Measurements from ENCODE around the gene ABCF2. TPM values are rescaled to one million over a fixed set of nuclear protein-coding genes. Genes with fewer than 3 reads are reported as not detected.

ABCF2 gene
- polyA plus RNA-seq, 1 of the 3 experiments (the other 2 are of a cell fraction), result 75.4 TPM

- Histone ChIP-seq H3K4me2 (no peak overlapping the region), H3K27me3 (ENCODE audit: insufficient read depth) (no peaks in the 10 kb centered on the region), H3K79me2 (ENCODE audit: insufficient read depth) (peaks cover 41% of the 10 kb centered on the region), H3K9ac (no peak overlapping the region), H3K4me1 (ENCODE audit: control insufficient read depth in 1 of 2, insufficient read depth in 2 of 2, low read depth in 1 of 2, low read length in 1 of 2) (peaks cover 20 to 23% of the 10 kb centered on the region in 2 experiments), H3F3A (replicated peaks; ENCODE audit: insufficient read depth) (peaks cover 36% of the 10 kb centered on the region), H4K20me1 (ENCODE audit: insufficient read depth) (peaks cover 50% of the 10 kb centered on the region), H3K27ac (ENCODE audit: low read depth in 2 of 2, low read length in 1 of 2) (no peak overlapping the region), H3K9me2 (no peaks in the 10 kb centered on the region), H3K4me3 (ENCODE audit: low read depth in 2 of 2, low read length in 1 of 2) (no peak overlapping the region), H3K36me3 (replicated peaks in 1 of 2; ENCODE audit: control insufficient read depth in 1 of 2, insufficient read depth in 2 of 2, low read length in 1 of 2) (peaks cover 22 to 62% of the 10 kb centered on the region in 2 experiments), H2AFZ (ENCODE audit: low read depth) (no peak overlapping the region), H3K9me3 (no peaks in the 10 kb centered on the region)
- TF ChIP-seq RFX5 (IDR thresholded peaks at IDR 0.05; ENCODE audit: low read length) (no peak), RXRA (IDR thresholded peaks at IDR 0.05; ENCODE audit: borderline replicate concordance, low read depth) (no peak), GATA2 (CRISPR knock-in tag; IDR thresholded peaks at IDR 0.05) (no peak), PBX3 (IDR thresholded peaks at IDR 0.05) (no peak; the same call in 1 of the 2 replicates), CHD2 (IDR thresholded peaks at IDR 0.05; ENCODE audit: low read length, partially characterized antibody) (no peak), YY1 (IDR thresholded peaks at IDR 0.05; ENCODE audit: low read depth) (no peak), TCF12 (IDR thresholded peaks at IDR 0.05) (no peak), JUND (IDR thresholded peaks at IDR 0.05) (no peak)
- CTCF ChIA-PET, result interaction anchor here (0.6 to 4.3 kb wide), 10 partner anchors 9 to 126 kb away, joined by 3 to 74 read pairs (median 3); no protein-coding TSS in a partner anchor
- POLR2A ChIA-PET, result interaction anchor here (3.0 kb wide), 1 partner anchor 9 kb away, joined by 18 read pairs; the partner anchor contains the start of gene CHPF2
- WGBS (ENCODE audit: low lambda C conversion rate), result 95% methylated on average over 9 of the region's 9 CpGs
- no peak for DNase-seq
Observed at GRCh38 chr7:151241755-151242096, 14.7 kb upstream of the ABCF2 start.

- Histone ChIP-seq H4K20me1 (ENCODE audit: insufficient read depth) (peaks cover 56% of the 10 kb centered on the region), H3K9me2 (no peaks in the 10 kb centered on the region), H3K4me3 (ENCODE audit: low read depth in 2 of 2, low read length in 1 of 2) (no peak overlapping the region), H3F3A (replicated peaks; ENCODE audit: insufficient read depth) (peaks cover 37% of the 10 kb centered on the region), H3K4me2 (no peak overlapping the region), H3K4me1 (ENCODE audit: control insufficient read depth in 1 of 2, insufficient read depth in 2 of 2, low read depth in 1 of 2, low read length in 1 of 2) (peaks cover 14 to 22% of the 10 kb centered on the region in 2 experiments), H3K79me2 (ENCODE audit: insufficient read depth) (peaks cover 46% of the 10 kb centered on the region), H3K36me3 (replicated peaks in 1 of 2; ENCODE audit: control insufficient read depth in 1 of 2, insufficient read depth in 2 of 2, low read length in 1 of 2) (peaks cover 28 to 68% of the 10 kb centered on the region in 2 experiments), H3K9me3 (no peaks in the 10 kb centered on the region), H3K27me3 (ENCODE audit: insufficient read depth) (no peaks in the 10 kb centered on the region), H2AFZ (ENCODE audit: low read depth) (no peak overlapping the region), H3K9ac (no peak overlapping the region), H3K27ac (ENCODE audit: low read depth in 2 of 2, low read length in 1 of 2) (0 out of 4 replicates have a peak overlapping the region, but pooled peaks of 1 of the 2 experiments have one; percentile 11)
- DNase-seq, result no peak
- CTCF ChIA-PET, result interaction anchor here (0.6 to 4.3 kb wide), 5 partner anchors 11 to 74 kb away, joined by 3 to 74 read pairs (median 5); no protein-coding TSS in a partner anchor
- 98% methylated on average over 7 of the region's 7 CpGs for WGBS (ENCODE audit: low lambda C conversion rate)
- POLR2A ChIA-PET, result no interaction called here
- TF ChIP-seq EZH2phosphoT487 (IDR thresholded peaks at IDR 0.05; ENCODE audit: borderline replicate concordance, low read depth), result no peak
- TF ChIP-seq FOSL2 (IDR thresholded peaks at IDR 0.05; ENCODE audit: borderline replicate concordance, low read depth), result no peak
- no peak for TF ChIP-seq EP300 (IDR thresholded peaks at IDR 0.05; ENCODE audit: borderline replicate concordance in 1 of 2, low read depth in 1 of 2, low read length in 1 of 2)
- no peak for TF ChIP-seq ZBTB33 (IDR thresholded peaks at IDR 0.05; ENCODE audit: borderline replicate concordance, low read depth)
- no peak for TF ChIP-seq USF2 (IDR thresholded peaks at IDR 0.05; ENCODE audit: borderline replicate concordance, low read depth, low read length)
- TF ChIP-seq MXI1 (IDR thresholded peaks at IDR 0.05; ENCODE audit: low read depth, low read length), result no peak
- TF ChIP-seq NFIC (IDR thresholded peaks at IDR 0.05; ENCODE audit: borderline replicate concordance), result no peak
- TF ChIP-seq GABPA (IDR thresholded peaks at IDR 0.05; ENCODE audit: low read depth), result no peak
- TF ChIP-seq JUND (IDR thresholded peaks at IDR 0.05), result no peak
- TF ChIP-seq TAF1 (IDR thresholded peaks at IDR 0.05; ENCODE audit: borderline replicate concordance, low read depth, low read length), result no peak
- no peak for TF ChIP-seq USF1 (IDR thresholded peaks at IDR 0.05; ENCODE audit: borderline replicate concordance, low read depth)
- no peak for TF ChIP-seq RFX5 (IDR thresholded peaks at IDR 0.05; ENCODE audit: low read length)
- TF ChIP-seq POLR2AphosphoS5 (IDR thresholded peaks at IDR 0.05; ENCODE audit: low read depth, low read length), result no peak
- no peak for TF ChIP-seq GATA2 (CRISPR knock-in tag; IDR thresholded peaks at IDR 0.05)
- no peak for TF ChIP-seq ELF1 (IDR thresholded peaks at IDR 0.05)
- no peak for TF ChIP-seq TCF12 (IDR thresholded peaks at IDR 0.05)
- no peak for TF ChIP-seq RAD21 (IDR thresholded peaks at IDR 0.05; ENCODE audit: low read length)
Observed at GRCh38 chr7:151240942-151241754, 14.1 kb upstream of the ABCF2 start.

All from SK-N-SH (cell line).